ENCODE data around the gene BARD1.

- no peak for TF ChIP-seq CTCF (IDR thresholded peaks at IDR 0.05)
- TF ChIP-seq POLR2A (IDR thresholded peaks at IDR 0.05) = no peak
Observed at GRCh38 chr2:214695789-214696188, 113.7 kb downstream of the BARD1 start.

All from breast epithelium (tissue), 3 donors.